WTC11 (cell line): ENCODE data around the gene ISY1.
"Not testable (repeated sequence)": the region's sequence is repeated elsewhere in the genome, so short reads cannot be mapped to it uniquely, and the experiment has no call there.

ENCODE experiments used
- ATF3 ChIP-seq: sonication (generic); formaldehyde crosslinking; conservative IDR thresholded peaks from 2 replicates; pipeline ENCODE4 v1.8.1; 2022; ENCODE audit warnings: mild to moderate bottlenecking, missing genetic modification reagents
- CREB1 ChIP-seq: sonication (generic); formaldehyde crosslinking; IDR thresholded peaks from 2 replicates; pipeline ENCODE4 v1.8.0; 2023; ENCODE audit warnings: mild to moderate bottlenecking, missing genetic modification reagents

- TF ChIP-seq ATF3 (CRISPR knock-in tag); CREB1: not testable (repeated sequence)
Measured at GRCh38 chr3:129136275-129136674, 24.6 kb downstream of the ISY1 start.
